M059J (cell line): Measurements from ENCODE around the gene FRMD4A. TPM values are rescaled to one million over a fixed set of nuclear protein-coding genes. Genes with fewer than 3 reads are reported as not detected.
"Not testable (repeated sequence)": the region's sequence is repeated elsewhere in the genome, so short reads cannot be mapped to it uniquely, and the experiment has no call there.

Source experiments
- DNase-seq: peaks from one replicate; pipeline ENCODE4 v3.0.0-alpha.2; 2012; ENCODE audit warnings: low read depth
- total RNA-seq: library from RNA; depleted of rRNA; stranded (reverse); fragments of >200 nt; shearing (Covaris generic); gene quantifications from 2 replicates; pipeline ENCODE4 v1.2.3, GENCODE V29; 2014

The FRMD4A gene
- total RNA-seq, 1 experiment from 2014 or later = 10.8 TPM

GRCh38 chr10:13885238-13885990, 445.3 kb downstream of the FRMD4A start:
- no peak for DNase-seq

DNA sequence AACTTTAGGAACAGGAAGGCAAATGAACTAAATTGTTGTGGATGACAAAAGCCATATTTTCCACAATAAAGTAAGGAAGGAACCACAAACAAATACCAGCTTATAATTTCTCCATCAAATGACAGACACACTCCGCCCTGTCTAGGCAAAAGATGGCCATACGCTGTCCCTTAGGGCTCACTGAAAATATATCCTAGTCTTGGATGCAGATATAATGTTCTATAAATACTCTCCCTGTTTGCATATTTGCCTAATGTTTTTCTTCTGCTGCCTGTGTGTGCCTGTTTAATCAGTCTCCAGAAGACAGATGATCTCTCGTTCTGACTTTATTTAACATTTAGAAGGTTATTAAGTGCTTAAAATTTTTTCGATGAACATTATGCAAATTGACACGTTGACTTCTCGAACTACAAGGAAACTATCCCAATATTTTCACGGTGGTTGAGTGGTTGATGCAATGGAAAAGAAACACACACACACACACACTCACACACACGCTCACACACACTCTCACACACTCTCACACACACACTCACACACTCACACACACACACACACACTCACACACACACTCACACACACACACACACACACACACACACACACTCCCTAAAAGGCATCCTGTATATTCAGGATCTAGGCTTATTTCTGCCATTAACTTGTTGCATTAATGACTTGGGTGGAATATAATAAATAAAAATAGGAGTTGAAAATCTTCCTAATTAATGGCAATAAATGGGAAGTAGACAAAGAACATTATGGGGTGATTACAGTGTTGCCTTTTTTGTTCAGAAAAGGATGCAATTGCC, 446.9 kb downstream of the FRMD4A start:
- no peak for DNase-seq

- DNase-seq = peak; percentile 95
These were observed 448.5 kb downstream of the FRMD4A start for GRCh38 chr10:13882119-13882711.

DNA sequence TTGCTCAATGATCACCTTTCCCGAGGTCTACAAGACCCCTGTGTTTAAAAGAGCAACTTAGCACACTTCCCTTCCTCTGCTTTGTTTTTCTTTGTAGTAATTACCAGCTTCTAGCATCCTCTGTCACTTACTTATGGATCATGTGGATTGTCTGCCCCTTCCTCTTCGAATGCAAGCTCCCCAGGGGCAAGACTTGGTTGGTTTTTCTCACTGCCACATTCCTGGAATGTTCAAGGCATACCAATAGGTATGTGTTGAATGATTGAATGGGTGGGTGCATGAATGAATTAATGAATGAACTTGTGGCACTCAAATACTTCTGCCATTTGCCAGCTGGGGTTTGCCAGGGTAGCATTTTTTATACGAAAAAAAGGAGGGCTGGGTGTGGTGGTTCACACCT, 450.0 kb downstream of the FRMD4A start:
- DNase-seq = no peak

- DNase-seq = peak; percentile 67
These were observed 453.4 kb downstream of the FRMD4A start for GRCh38 chr10:13877154-13877909.

GRCh38 chr10:13873196-13873595, 457.5 kb downstream of the FRMD4A start:
- DNase-seq = no peak

GRCh38 chr10:13872411-13872810, 458.3 kb downstream of the FRMD4A start:
- DNase-seq = no peak

GRCh38 chr10:13871776-13872175, 458.9 kb downstream of the FRMD4A start:
- no peak for DNase-seq

GRCh38 chr10:13871011-13871410, 459.7 kb downstream of the FRMD4A start:
- DNase-seq = no peak

- DNase-seq = no peak
These were observed 461.4 kb downstream of the FRMD4A start for GRCh38 chr10:13869295-13869664.

DNA sequence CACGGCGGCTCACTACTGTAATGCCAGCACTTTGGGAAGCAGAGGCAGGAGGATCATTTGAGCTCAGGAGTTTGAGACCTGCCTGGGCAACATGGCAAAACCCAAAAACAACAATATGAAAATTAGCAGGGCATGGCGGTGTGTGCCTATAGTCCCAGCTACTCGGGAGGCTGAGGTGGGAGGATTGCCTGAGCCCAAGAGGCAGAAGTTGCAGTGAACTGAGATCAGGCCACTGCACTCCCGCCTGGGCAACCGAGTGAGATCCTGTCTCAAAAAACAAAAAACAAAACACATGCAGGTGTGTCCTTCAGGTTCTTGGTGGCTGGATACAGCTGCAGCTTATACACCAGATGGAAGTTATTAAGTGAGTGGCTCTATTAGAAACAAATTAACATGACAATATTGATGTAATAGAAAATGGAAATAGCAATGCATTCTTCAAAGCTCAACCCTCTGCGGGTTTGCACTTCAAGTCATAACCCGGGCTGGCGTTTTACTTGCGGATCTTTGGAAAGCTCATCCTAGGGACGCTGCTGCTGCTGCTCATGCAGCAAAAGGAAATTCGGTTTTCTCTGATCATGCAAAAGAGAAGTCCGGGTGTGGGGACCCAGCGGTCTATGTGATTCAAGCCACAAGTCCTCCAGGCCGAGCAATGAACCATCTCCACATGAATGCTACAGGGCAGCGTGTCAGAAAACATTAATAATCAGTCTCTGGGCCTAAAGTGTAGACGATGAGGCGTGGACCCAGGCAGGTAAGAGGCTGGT, 462.0 kb downstream of the FRMD4A start:
- no peak for DNase-seq

DNA sequence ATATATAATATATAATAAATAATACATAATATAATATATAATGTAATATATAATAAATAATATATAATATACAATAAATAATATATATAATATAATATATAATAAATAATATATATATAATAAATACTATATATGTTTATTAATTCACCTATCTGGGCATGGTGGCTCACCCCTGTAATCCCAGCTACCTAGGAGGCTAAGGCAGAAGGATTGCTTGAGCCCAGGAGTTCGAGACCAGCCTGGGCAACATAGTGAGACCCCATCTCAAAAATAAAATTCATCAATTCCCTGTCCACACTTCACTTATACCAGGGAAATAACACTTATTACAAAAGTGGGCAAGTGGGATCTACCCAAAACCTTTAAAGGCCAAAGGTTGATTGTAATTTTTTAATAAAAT, 462.9 kb downstream of the FRMD4A start:
- DNase-seq = no peak

DNA sequence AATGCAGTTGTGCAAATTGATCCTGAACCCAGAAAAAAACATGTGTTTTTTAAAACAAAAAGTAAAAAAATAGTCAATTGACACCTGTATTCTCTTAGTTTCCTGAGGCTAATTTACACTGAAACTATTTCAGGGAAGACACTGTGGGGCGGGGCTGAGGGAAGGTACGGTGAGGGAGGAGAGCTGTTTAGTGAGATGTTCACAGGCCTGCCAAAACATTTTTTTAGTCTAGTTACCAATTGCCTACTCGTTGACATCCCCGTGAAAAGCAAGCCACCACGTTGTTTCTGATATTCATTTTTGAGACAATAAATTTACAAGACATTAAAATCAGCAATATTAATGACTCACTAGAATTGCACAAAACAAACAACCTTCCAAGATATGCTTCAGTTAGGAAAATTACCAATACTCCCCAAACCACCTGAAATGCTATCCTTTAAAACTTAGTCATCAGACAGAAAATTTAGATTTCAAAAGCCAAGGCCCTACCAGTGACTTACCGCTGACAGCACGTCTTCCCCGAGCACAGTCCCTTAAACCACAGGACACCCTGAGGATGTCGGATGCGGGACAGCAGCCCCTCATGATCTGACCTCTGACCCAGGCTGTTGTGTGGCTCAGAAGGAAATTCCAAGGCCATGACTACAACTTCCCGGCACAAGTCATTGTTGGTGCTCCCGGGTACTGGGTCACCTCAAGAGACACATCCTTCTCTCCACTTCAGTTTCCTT, 464.8 kb downstream of the FRMD4A start:
- peak; percentile 94 for DNase-seq

GRCh38 chr10:13865220-13865619, 465.5 kb downstream of the FRMD4A start:
- not testable (repeated sequence) for DNase-seq

DNA sequence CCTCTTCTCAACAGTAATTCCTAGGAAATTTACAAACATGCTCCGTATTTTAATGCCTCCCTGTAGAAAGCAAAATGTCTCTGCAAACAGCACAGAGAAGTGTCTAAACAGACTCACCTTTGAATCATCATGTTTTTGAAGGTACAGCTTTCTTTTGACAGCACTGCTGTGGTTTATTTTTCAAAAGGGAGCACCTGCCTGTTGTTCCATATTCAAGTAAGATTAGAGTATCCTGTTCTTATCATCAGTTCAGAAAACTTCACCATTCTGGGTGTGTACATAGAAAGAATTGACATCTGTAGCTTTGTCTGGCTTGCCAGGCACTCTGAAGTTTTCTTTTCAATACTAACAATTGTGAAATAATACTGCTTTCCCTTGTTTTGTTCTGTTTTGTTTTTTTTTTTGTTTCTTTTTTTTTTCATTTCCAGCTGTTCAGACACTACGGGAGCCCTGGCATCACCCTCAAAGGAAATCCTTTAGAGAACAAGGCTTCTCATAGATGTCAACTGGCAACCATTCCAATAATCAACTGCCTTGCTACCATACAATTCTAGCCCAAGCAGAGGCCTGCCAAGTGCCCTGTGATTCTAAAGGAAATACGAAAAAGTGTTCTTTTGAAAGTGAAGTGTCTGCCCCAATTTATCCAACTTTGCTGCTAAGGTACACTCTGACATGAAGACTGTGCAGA, 468.0 kb downstream of the FRMD4A start:
- no peak for DNase-seq

GRCh38 chr10:13860886-13861285, 469.8 kb downstream of the FRMD4A start:
- no peak for DNase-seq

GRCh38 chr10:13859979-13860654, 470.6 kb downstream of the FRMD4A start:
- no peak for DNase-seq

DNA sequence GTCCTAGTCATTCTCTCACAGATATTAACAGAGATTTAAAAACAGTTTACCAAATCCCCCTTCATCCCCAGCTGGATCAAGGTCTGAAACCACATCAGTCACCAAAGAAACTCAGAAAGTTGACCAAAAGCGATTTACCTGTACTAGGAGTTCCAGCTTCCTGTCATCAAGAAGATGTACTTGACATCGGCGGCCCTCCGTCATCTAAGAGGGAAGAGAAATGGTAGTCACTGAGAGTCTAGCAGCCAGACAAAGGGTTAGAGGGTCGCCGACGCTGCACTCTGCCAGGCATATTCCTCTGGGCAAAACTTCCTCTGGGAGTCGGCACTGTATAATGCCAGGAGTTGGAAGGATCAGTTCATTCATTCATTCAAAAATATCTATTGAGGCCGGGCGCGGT, 472.0 kb downstream of the FRMD4A start:
- no peak for DNase-seq

DNA sequence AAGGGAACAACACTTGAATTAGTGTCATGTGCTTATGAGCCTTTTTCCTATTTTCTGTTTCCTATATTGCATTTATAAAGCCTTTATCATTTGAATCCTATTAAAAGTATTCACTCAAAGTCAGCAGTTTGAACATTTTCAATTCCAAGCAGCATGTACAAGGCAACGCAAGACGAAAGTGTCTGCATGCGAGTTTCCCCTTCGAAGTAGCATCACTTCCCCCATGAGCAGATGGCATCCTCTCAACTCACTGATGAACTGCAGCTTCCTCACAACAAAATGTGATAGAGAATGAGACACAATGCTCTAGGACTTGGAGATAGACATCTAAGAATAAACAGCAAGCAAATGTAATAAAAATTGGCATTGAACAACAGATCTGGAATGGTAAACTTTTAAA, 473.3 kb downstream of the FRMD4A start:
- DNase-seq = no peak
